Endothelial cell of umbilical vein (primary cell): ENCODE data around the gene ANO6. TPM values are rescaled to one million over a fixed set of nuclear protein-coding genes. Genes with fewer than 3 reads are reported as not detected.

Experiments used
- BruUV-seq: library from RNA; stranded (reverse); fragments of 400-500 nt; replicated peaks from 2 replicates; lab custom pipeline; 2021; lab: Mats Ljungman, UMichigan
- CTCF ChIA-PET: fragments of 300-600, 350-600 bp; sonication (Branson Sonifier 250); formaldehyde crosslinking; loops from one replicate; lab custom pipeline; 2021; ENCODE audit warnings: antibody characterized with exemption, inconsistent platforms; lab: Charles Lee
- POLR2A ChIA-PET: fragments of 300-600, 350-600 bp; sonication (Branson Sonifier 250); formaldehyde crosslinking; loops from one replicate; lab custom pipeline; 2021; ENCODE audit warnings: antibody characterized with exemption, inconsistent platforms; lab: Charles Lee
- DNase-seq: peaks from one replicate; pipeline ENCODE4 v3.0.0-alpha.2; 2011; ENCODE audit warnings: low read depth, low spot score
- FAIRE-seq: peaks from 2 replicates; lab custom pipeline; 2011; peaks lifted over from hg19 to GRCh38; lab: Jason Lieb, UNC
- H2AFZ ChIP-seq: 2 replicates; pipeline ENCODE4 v1.6.0; 2012; ENCODE audit warnings: low read depth, low read length, control low read depth, inconsistent platforms
- H3K27ac ChIP-seq: 2 replicates; pipeline ENCODE4 v1.5.1; 2011; ENCODE audit warnings: low read depth, mild to moderate bottlenecking, control low read depth, low read length, moderate library complexity; ENCODE audit not compliant: insufficient read depth
- H3K27me3 ChIP-seq, 2 experiments: 2 replicates each; pipeline versions ENCODE4 v1.6.0 to v1.6.1; 2011; ENCODE audit warnings: low read length in 2 of 2, mixed read lengths in 1 of 2; ENCODE audit not compliant: control insufficient read depth in 2 of 2, insufficient read depth in 2 of 2
- H3K36me3 ChIP-seq, 2 experiments: 2 replicates in 1 of 2; 3 replicates in 1 of 2; pipeline ENCODE4 v1.5.1; 2011; ENCODE audit warnings: low read length in 2 of 2, mild to moderate bottlenecking in 1 of 2, moderate library complexity in 1 of 2; ENCODE audit not compliant: control insufficient read depth in 2 of 2, insufficient read depth in 2 of 2; ENCODE audit errors: extremely low read depth in 1 of 2
- H3K4me1 ChIP-seq: 3 replicates; pipeline ENCODE4 v1.5.1; 2011; ENCODE audit warnings: mild to moderate bottlenecking, low read length; ENCODE audit not compliant: control insufficient read depth, insufficient read depth; ENCODE audit errors: extremely low read depth
- H3K4me2 ChIP-seq: 2 replicates; pipeline ENCODE4 v1.6.1; 2011; ENCODE audit warnings: low read length, control low read depth, mixed read lengths; ENCODE audit not compliant: insufficient read depth
- H3K4me3 ChIP-seq, 3 experiments: fragments of 200-600 bp in 1 of 3; sonication (generic), shearing (Covaris generic) in 1 of 3; replicated peaks in 1 of 3; 2 replicates each; pipeline ENCODE4 v1.5.1; 2011 to 2016; ENCODE audit warnings: control low read depth in 3 of 3, low read length in 3 of 3, mild to moderate bottlenecking in 2 of 3, inconsistent platforms in 1 of 3, low read depth in 1 of 3, moderate library complexity in 1 of 3; ENCODE audit not compliant: insufficient read depth in 1 of 3
- H3K79me2 ChIP-seq: 2 replicates; pipeline ENCODE4 v1.6.0; 2012; ENCODE audit warnings: low read length, inconsistent platforms; ENCODE audit not compliant: control insufficient read depth, insufficient read depth
- H3K9ac ChIP-seq: replicated peaks from 2 replicates; pipeline ENCODE3; 2011; ENCODE audit warnings: low read length, control low read depth; ENCODE audit not compliant: insufficient read depth; ENCODE audit errors: extremely low read depth
- H3K9me1 ChIP-seq: replicated peaks from 3 replicates; pipeline ENCODE4 v1.6.0; 2011; ENCODE audit warnings: mild to moderate bottlenecking, low read length; ENCODE audit not compliant: control insufficient read depth, insufficient read depth; ENCODE audit errors: extremely low read depth
- H3K9me3 ChIP-seq: replicated peaks from 2 replicates; pipeline ENCODE4 v1.5.1; 2012; ENCODE audit warnings: low read length, inconsistent platforms; ENCODE audit not compliant: control insufficient read depth, insufficient read depth
- H4K20me1 ChIP-seq: replicated peaks from 2 replicates; pipeline ENCODE3; 2011; ENCODE audit warnings: mild to moderate bottlenecking, low read length; ENCODE audit not compliant: control insufficient read depth, insufficient read depth; ENCODE audit errors: extremely low read depth
- CTCF ChIP-seq, 2 donors: IDR thresholded peaks; 1 replicate in 1 of 2; 2 replicates in 1 of 2; pipeline ENCODE4 v1.5.1; 2011; ENCODE audit warnings: low read length in 2 of 2, mild to moderate bottlenecking in 2 of 2, moderate library complexity in 2 of 2, control low read depth in 1 of 2, inconsistent platforms in 1 of 2, low read depth in 1 of 2; ENCODE audit not compliant: insufficient read depth in 1 of 2; ENCODE audit errors: extremely low read depth in 1 of 2
- EZH2 ChIP-seq: IDR thresholded peaks from 2 replicates; pipeline ENCODE4 v1.6.1; 2012; ENCODE audit warnings: borderline replicate concordance, low read depth, mild to moderate bottlenecking, moderate library complexity, low read length, inconsistent platforms; ENCODE audit not compliant: severe bottlenecking
- FOS ChIP-seq: IDR thresholded peaks from 2 replicates; pipeline ENCODE4 v1.6.1; 2011; ENCODE audit warnings: mild to moderate bottlenecking, low read length, moderate library complexity, borderline replicate concordance; ENCODE audit not compliant: insufficient read depth
- GATA2 ChIP-seq: IDR thresholded peaks from 2 replicates; pipeline ENCODE4 v1.7.0; 2011; ENCODE audit warnings: low read depth, mild to moderate bottlenecking, moderate library complexity, mixed read lengths, low read length; ENCODE audit not compliant: insufficient read length, insufficient read depth
- JUN ChIP-seq: IDR thresholded peaks from 2 replicates; pipeline ENCODE4 v1.6.1; 2011; ENCODE audit warnings: borderline replicate concordance, low read depth; ENCODE audit not compliant: insufficient read length, insufficient read depth
- MAX ChIP-seq: IDR thresholded peaks from 2 replicates; pipeline ENCODE4 v1.6.1; 2011; ENCODE audit not compliant: insufficient read depth, insufficient read length
- MYC ChIP-seq: IDR thresholded peaks from one replicate; pipeline ENCODE4 v1.6.1; 2011; ENCODE audit warnings: mild to moderate bottlenecking, low read depth, low read length
- POLR2A ChIP-seq: IDR thresholded peaks from 2 replicates; pipeline ENCODE4 v1.6.1; 2012; ENCODE audit warnings: low read depth, mild to moderate bottlenecking, control low read depth, low read length
- POLR2AphosphoS5 ChIP-seq: IDR thresholded peaks from 2 replicates; pipeline ENCODE4 v1.6.1; 2012; ENCODE audit warnings: low read depth, mild to moderate bottlenecking, control low read depth, low read length, moderate library complexity; ENCODE audit not compliant: insufficient read depth
- dilution Hi-C: fragments of 300-500 bp; cut with MboI; formaldehyde crosslinking; loops from one replicate; pipeline ENCODE4 v1.15.0; 2019; ENCODE audit warnings: low sequenced_read_pairs; ENCODE audit not compliant: extremely low pct_ligation_motif_present
- intact Hi-C: fragments of 100-400 bp; cut with micrococcal nuclease; formaldehyde crosslinking; loops from one replicate; pipeline ENCODE4 v1.10.0; 2022
- polyA plus RNA-seq, 4 experiments: library from polyadenylated mRNA; depleted of rRNA in 3 of 4; stranded (reverse) in 3 of 4; unstranded in 1 of 4; fragments of >200 nt; gene quantifications; 2 replicates each; pipeline versions ENCODE4 v1.2.1 to v1.2.3, GENCODE V29; 2011 to 2012; ENCODE audit warnings: missing spikeins in 1 of 4
- total RNA-seq: library from RNA; stranded (reverse); gene quantifications from 2 replicates; pipeline ENCODE4 v1.2.3, GENCODE V29; 2021

Gene ANO6
- total and polyA plus RNA-seq, 2 donors (not counting 3 experiments of a cell fraction or from before 2014, with no cell fraction given), result 21.3 to 67.6 TPM

- no peaks in the 10 kb centered on the region for H3K4me1 ChIP-seq
- BruUV-seq, result no TSS peak
- TF ChIP-seq GATA2 (no peak), MAX (no peak), EZH2 (no peak), MYC (no peak), POLR2AphosphoS5 (no peak), FOS (no peak), POLR2A (no peak), JUN (no peak), CTCF (IDR thresholded peaks at IDR 0.05; ENCODE audit: extremely low read depth in 1 of 2, insufficient read depth in 1 of 2, low read depth in 1 of 2, low read length in 2 of 2) (no peak)
- peaks cover 5 to 17% of the 10 kb centered on the region in 2 experiments for H3K27me3 ChIP-seq
- no peak overlapping the region for H3K4me2 ChIP-seq
- H3K4me3 ChIP-seq, result no peak overlapping the region
- H3K9me3 ChIP-seq, result no peaks in the 10 kb centered on the region
- H3K79me2 ChIP-seq, result no peaks in the 10 kb centered on the region
- no peaks in the 10 kb centered on the region for H4K20me1 ChIP-seq
- FAIRE-seq, result no peak
- dilution Hi-C loops, result no loop called here
- no peaks in the 10 kb centered on the region for H3K36me3 ChIP-seq
- H3K27ac ChIP-seq, result no peak overlapping the region
- CTCF ChIA-PET, result no interaction called here
- H2AFZ ChIP-seq, result no peak overlapping the region
- DNase-seq, result no peak
- H3K9ac ChIP-seq, result no peak overlapping the region
- no peaks in the 10 kb centered on the region for H3K9me1 ChIP-seq
- POLR2A ChIA-PET, result no interaction called here
- intact Hi-C loops, result no loop called here
Observed at GRCh38 chr12:45473636-45474035, 257.7 kb downstream of the ANO6 start.
